ENCODE results near the gene IDH2.

DNA sequence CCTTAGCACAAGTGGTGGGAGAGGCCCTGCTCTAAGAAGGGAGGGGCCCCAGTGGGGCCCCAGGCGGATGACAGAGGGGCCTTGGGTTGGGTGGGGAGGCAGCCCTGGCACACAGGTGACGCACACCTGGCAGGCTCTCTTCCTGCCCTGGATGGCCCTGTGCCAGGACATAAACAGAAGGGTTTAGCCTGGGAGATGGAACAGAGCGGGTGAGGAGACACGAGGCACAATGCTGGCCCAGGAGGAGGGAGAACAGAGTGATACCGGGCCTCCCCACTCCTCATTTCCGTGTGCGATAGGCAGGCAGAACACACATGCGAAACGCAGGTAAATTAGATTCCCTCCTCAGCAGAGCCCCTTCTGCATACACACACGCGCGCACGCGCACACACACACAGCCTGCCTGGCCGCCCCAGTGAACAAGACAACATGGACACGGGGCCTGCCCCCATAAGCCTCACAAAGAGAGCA lies 39.8 kb downstream of the IDH2 start:
- TF ChIP-seq SIN3A (IDR thresholded peaks at IDR 0.05; ENCODE audit: borderline replicate concordance, insufficient read depth, low read length) (no peak), TAF1 (IDR thresholded peaks at IDR 0.05; ENCODE audit: borderline replicate concordance, insufficient read depth, low read length) (no peak), FOXP2 (optimal IDR thresholded peaks at IDR 0.05; ENCODE audit: borderline replicate concordance, extremely low read depth, extremely low read length, insufficient read depth) (no peak), POLR2AphosphoS5 (IDR thresholded peaks at IDR 0.05; ENCODE audit: low read depth, low read length) (no peak)
- TF ChIP-seq, protein P1, sequence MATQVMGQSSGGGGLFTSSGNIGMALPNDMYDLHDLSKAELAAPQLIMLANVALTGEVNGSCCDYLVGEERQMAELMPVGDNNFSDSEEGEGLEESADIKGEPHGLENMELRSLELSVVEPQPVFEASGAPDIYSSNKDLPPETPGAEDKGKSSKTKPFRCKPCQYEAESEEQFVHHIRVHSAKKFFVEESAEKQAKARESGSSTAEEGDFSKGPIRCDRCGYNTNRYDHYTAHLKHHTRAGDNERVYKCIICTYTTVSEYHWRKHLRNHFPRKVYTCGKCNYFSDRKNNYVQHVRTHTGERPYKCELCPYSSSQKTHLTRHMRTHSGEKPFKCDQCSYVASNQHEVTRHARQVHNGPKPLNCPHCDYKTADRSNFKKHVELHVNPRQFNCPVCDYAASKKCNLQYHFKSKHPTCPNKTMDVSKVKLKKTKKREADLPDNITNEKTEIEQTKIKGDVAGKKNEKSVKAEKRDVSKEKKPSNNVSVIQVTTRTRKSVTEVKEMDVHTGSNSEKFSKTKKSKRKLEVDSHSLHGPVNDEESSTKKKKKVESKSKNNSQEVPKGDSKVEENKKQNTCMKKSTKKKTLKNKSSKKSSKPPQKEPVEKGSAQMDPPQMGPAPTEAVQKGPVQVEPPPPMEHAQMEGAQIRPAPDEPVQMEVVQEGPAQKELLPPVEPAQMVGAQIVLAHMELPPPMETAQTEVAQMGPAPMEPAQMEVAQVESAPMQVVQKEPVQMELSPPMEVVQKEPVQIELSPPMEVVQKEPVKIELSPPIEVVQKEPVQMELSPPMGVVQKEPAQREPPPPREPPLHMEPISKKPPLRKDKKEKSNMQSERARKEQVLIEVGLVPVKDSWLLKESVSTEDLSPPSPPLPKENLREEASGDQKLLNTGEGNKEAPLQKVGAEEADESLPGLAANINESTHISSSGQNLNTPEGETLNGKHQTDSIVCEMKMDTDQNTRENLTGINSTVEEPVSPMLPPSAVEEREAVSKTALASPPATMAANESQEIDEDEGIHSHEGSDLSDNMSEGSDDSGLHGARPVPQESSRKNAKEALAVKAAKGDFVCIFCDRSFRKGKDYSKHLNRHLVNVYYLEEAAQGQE (IDR thresholded peaks at IDR 0.05; ENCODE audit: insufficient read depth in 1 of 2, low read depth in 2 of 2, low read length in 2 of 2), result no peak

Measured in PFSK-1 (cell line).